SK-N-SH (cell line): Measurements from ENCODE around the gene FMO2. TPM values are rescaled to one million over a fixed set of nuclear protein-coding genes. Genes with fewer than 3 reads are reported as not detected.

Experiments used
- CTCF ChIA-PET: fragments of 300-600, 350-600 bp; formaldehyde crosslinking; extraction: SDS; loops from one replicate; lab custom pipeline; 2021; lab: Yijun Ruan, JAX
- POLR2A ChIA-PET: fragments of 350-600 bp; sonication (Branson Sonifier 250); formaldehyde crosslinking; extraction: SDS; loops from one replicate; lab custom pipeline; 2020; ENCODE audit warnings: antibody characterized with exemption, inconsistent platforms; lab: Yijun Ruan, JAX
- DNase-seq: peaks from one replicate; pipeline ENCODE4 v3.0.0; 2012
- H2AFZ ChIP-seq: fragments of 200-600 bp; sonication (generic); 2 replicates; pipeline ENCODE4 v1.8.1; 2016; ENCODE audit warnings: antibody characterized with exemption, mild to moderate bottlenecking, low read depth
- H3F3A ChIP-seq: fragments of 200-600 bp; sonication (generic); replicated peaks from 2 replicates; pipeline ENCODE3; 2016; ENCODE audit warnings: antibody characterized with exemption, mild to moderate bottlenecking; ENCODE audit not compliant: insufficient read depth
- H3K27ac ChIP-seq, 2 experiments: fragments of 200-500 bp in 1 of 2; fragments of 200-600 bp in 1 of 2; sonication (Bioruptor generic) in 1 of 2; sonication (generic), shearing (Covaris generic) in 1 of 2; 2 replicates each; pipeline versions ENCODE4 v1.5.1 to v1.6.1; 2014 to 2016; ENCODE audit warnings: low read depth in 2 of 2, inconsistent platforms in 1 of 2, low read length in 1 of 2, mild to moderate bottlenecking in 1 of 2, mixed read lengths in 1 of 2
- H3K27me3 ChIP-seq: fragments of 200-600 bp; sonication (generic), shearing (Covaris generic); 2 replicates; pipeline ENCODE4 v1.6.1; 2016; ENCODE audit warnings: mixed run types; ENCODE audit not compliant: insufficient read depth
- H3K36me3 ChIP-seq, 2 experiments: fragments of 200-500 bp in 1 of 2; fragments of 200-600 bp in 1 of 2; sonication (Bioruptor generic) in 1 of 2; sonication (generic) in 1 of 2; replicated peaks in 1 of 2; 2 replicates each; pipeline versions ENCODE3 to v1.5.1; 2014 to 2016; ENCODE audit warnings: low read length in 1 of 2, mild to moderate bottlenecking in 1 of 2; ENCODE audit not compliant: insufficient read depth in 2 of 2, control insufficient read depth in 1 of 2
- H3K4me1 ChIP-seq, 2 experiments: fragments of 200-500 bp in 1 of 2; fragments of 200-600 bp in 1 of 2; sonication (Bioruptor generic) in 1 of 2; sonication (generic), shearing (Covaris generic) in 1 of 2; 2 replicates each; pipeline versions ENCODE4 v1.5.1 to v1.6.1; 2014 to 2016; ENCODE audit warnings: low read depth in 1 of 2, low read length in 1 of 2, mixed run types in 1 of 2; ENCODE audit not compliant: insufficient read depth in 2 of 2, control insufficient read depth in 1 of 2
- H3K4me2 ChIP-seq: fragments of 200-600 bp; sonication (generic), shearing (Covaris generic); 2 replicates; pipeline ENCODE4 v1.6.1; 2017; ENCODE audit warnings: mixed run types
- H3K4me3 ChIP-seq, 2 experiments: fragments of 200-500 bp in 1 of 2; fragments of 200-600 bp in 1 of 2; sonication (Bioruptor generic) in 1 of 2; sonication (generic), shearing (Covaris generic) in 1 of 2; 2 replicates each; pipeline versions ENCODE4 v1.5.1 to v1.8.1; 2014 to 2016; ENCODE audit warnings: low read depth in 2 of 2, inconsistent platforms in 1 of 2, low read length in 1 of 2, mild to moderate bottlenecking in 1 of 2, mixed read lengths in 1 of 2, moderate library complexity in 1 of 2
- H3K79me2 ChIP-seq: fragments of 200-600 bp; sonication (generic); 2 replicates; pipeline ENCODE4 v1.8.1; 2017; ENCODE audit warnings: mild to moderate bottlenecking; ENCODE audit not compliant: insufficient read depth
- H3K9ac ChIP-seq: fragments of 200-600 bp; sonication (generic); 2 replicates; pipeline ENCODE4 v1.6.1; 2017; ENCODE audit warnings: mixed run types
- H3K9me2 ChIP-seq: fragments of 200-600 bp; sonication (generic); 2 replicates; pipeline ENCODE4 v1.6.1; 2017; ENCODE audit warnings: mixed run types
- H3K9me3 ChIP-seq: fragments of 200-600 bp; sonication (generic); 2 replicates; pipeline ENCODE4 v1.6.1; 2017; ENCODE audit warnings: mixed run types, mild to moderate bottlenecking, moderate library complexity
- H4K20me1 ChIP-seq: fragments of 200-600 bp; sonication (generic); 2 replicates; pipeline ENCODE4 v1.6.1; 2017; ENCODE audit warnings: mild to moderate bottlenecking, mixed run types; ENCODE audit not compliant: insufficient read depth
- EZH2phosphoT487 ChIP-seq: fragments of 200-600 bp; sonication (generic); IDR thresholded peaks from 2 replicates; pipeline ENCODE4 v1.6.1; 2017; ENCODE audit warnings: low read depth, mixed run types, mild to moderate bottlenecking, antibody characterized with exemption, moderate library complexity, borderline replicate concordance
- FOSL2 ChIP-seq: IDR thresholded peaks from 2 replicates; pipeline ENCODE4 v1.4.0; 2012; ENCODE audit warnings: low read depth, mild to moderate bottlenecking, moderate library complexity, borderline replicate concordance
- FOXJ3 ChIP-seq: sonication (generic); formaldehyde crosslinking; IDR thresholded peaks from 2 replicates; pipeline ENCODE4 v1.5.1; 2020; ENCODE audit warnings: mild to moderate bottlenecking, missing genetic modification reagents
- GABPA ChIP-seq: IDR thresholded peaks from 2 replicates; pipeline ENCODE4 v1.4.0; 2012; ENCODE audit warnings: low read depth, mild to moderate bottlenecking
- MXI1 ChIP-seq: IDR thresholded peaks from 2 replicates; pipeline ENCODE4 v1.6.1; 2012; ENCODE audit warnings: mild to moderate bottlenecking, low read depth, low read length, improper control_type of control experiment
- NRF1 ChIP-seq: IDR thresholded peaks from 2 replicates; pipeline ENCODE4 v1.6.1; 2012; ENCODE audit warnings: low read depth, mild to moderate bottlenecking, low read length
- RAD21 ChIP-seq: IDR thresholded peaks from 2 replicates; pipeline ENCODE4 v1.6.1; 2012; ENCODE audit warnings: mild to moderate bottlenecking, low read length
- SIN3A ChIP-seq: IDR thresholded peaks from 2 replicates; pipeline ENCODE4 v1.6.1; 2012; ENCODE audit warnings: low read depth, mild to moderate bottlenecking, low read length, moderate library complexity, borderline replicate concordance
- TAF1 ChIP-seq: IDR thresholded peaks from 2 replicates; pipeline ENCODE4 v1.6.1; 2012; ENCODE audit warnings: low read depth, mild to moderate bottlenecking, low read length, moderate library complexity, borderline replicate concordance
- TCF12 ChIP-seq: IDR thresholded peaks from 2 replicates; pipeline ENCODE4 v1.4.0; 2012
- YY1 ChIP-seq: IDR thresholded peaks from 2 replicates; pipeline ENCODE4 v1.4.0; 2012; ENCODE audit warnings: low read depth, mild to moderate bottlenecking
- WGBS: methylation state at CpG from one replicate; pipeline ENCODE4 v1.1.6; 2017; ENCODE audit warnings: low lambda C conversion rate; 5-methylcytosine and 5-hydroxymethylcytosine counted together
- polyA plus RNA-seq, 3 experiments: library from polyadenylated mRNA; depleted of rRNA; stranded (reverse); fragments of >200 nt; gene quantifications; 2 replicates each; pipeline ENCODE4 v1.2.3, GENCODE V29; 2012
- TF ChIP-seq, protein P1 (sequence below): IDR thresholded peaks from 2 replicates; pipeline ENCODE4 v1.4.0; 2012; ENCODE audit warnings: low read depth, borderline replicate concordance
- TF ChIP-seq, protein P2 (sequence below): IDR thresholded peaks from 2 replicates; pipeline ENCODE4 v1.4.0; 2012; ENCODE audit warnings: low read depth, borderline replicate concordance
- TF ChIP-seq, protein P3 (sequence below): fragments of 200-600 bp; sonication (generic); IDR thresholded peaks from 2 replicates; pipeline ENCODE4 v1.6.1; 2017; ENCODE audit warnings: antibody characterized with exemption, mild to moderate bottlenecking, moderate library complexity

Gene FMO2
- polyA plus RNA-seq, 1 of the 3 experiments (the other 2 are of a cell fraction) = not detected

DNA sequence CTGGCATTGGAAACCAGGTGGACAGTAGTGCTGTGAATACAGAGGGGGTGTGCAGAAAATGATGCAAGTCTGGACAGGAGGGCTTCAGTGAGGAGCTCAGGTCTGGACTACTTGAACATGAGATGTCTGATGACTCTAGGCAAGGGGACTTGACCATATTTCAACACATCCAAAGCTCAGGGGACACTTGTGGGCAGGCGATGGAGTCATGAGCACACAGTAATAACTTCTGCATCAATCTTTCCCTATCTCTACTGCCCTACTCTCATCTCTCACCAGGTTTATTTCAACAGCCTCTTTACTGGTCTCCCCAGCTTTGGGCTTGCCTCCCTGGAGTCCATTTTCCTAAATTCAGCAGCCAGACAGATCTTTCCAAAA is 21.9 kb downstream of the FMO2 start (continued):
- no peak for TF ChIP-seq NRF1
- no peak for TF ChIP-seq EZH2phosphoT487
- TF ChIP-seq, all 33 proteins: peak for 0

DNA sequence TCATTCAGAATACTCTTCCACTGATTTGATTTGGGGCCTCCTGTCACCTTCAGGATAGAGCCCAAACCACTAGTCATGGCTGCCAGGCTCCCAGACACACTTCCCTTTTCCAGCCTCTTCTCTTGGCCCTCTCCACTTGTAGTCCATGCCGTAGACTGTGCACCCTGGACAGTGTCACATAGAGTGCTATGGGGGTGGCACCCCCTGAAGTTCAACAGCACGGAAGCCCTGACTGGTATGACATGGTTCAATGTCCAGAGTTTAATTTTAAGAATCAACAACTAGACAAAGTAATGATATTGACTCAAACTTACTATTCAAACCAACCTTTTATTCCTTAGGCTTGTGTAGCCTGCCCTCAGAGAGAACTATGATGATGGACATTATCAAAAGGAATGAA is 22.3 kb downstream of the FMO2 start:
- Histone ChIP-seq H3K27me3 (peaks cover 25% of the 10 kb centered on the region), H2AFZ (no peak overlapping the region), H3K4me2 (no peak overlapping the region), H3K4me3 (no peak overlapping the region), H3K9ac (no peak overlapping the region), H3K9me2 (no peaks in the 10 kb centered on the region), H4K20me1 (no peaks in the 10 kb centered on the region), H3K79me2 (no peaks in the 10 kb centered on the region), H3K4me1 (no peaks in the 10 kb centered on the region), H3F3A (no peaks in the 10 kb centered on the region), H3K27ac (no peak overlapping the region), H3K9me3 (no peaks in the 10 kb centered on the region; the same call in 1 of the 2 replicates), H3K36me3 (no peaks in the 10 kb centered on the region)
- ChIA-PET POLR2A (no interaction called here), CTCF (no interaction called here)
- WGBS = 2% methylated on average over 2 of the region's 2 CpGs
- DNase-seq = no peak
- TF ChIP-seq FOXJ3 (no peak), SIN3A (no peak), TCF12 (no peak), TAF1 (no peak), GABPA (no peak), RAD21 (no peak), YY1 (no peak), FOSL2 (no peak), MXI1 (no peak)
- TF ChIP-seq, protein P1, sequence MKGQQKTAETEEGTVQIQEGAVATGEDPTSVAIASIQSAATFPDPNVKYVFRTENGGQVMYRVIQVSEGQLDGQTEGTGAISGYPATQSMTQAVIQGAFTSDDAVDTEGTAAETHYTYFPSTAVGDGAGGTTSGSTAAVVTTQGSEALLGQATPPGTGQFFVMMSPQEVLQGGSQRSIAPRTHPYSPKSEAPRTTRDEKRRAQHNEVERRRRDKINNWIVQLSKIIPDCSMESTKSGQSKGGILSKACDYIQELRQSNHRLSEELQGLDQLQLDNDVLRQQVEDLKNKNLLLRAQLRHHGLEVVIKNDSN = no peak
- TF ChIP-seq, protein P2, sequence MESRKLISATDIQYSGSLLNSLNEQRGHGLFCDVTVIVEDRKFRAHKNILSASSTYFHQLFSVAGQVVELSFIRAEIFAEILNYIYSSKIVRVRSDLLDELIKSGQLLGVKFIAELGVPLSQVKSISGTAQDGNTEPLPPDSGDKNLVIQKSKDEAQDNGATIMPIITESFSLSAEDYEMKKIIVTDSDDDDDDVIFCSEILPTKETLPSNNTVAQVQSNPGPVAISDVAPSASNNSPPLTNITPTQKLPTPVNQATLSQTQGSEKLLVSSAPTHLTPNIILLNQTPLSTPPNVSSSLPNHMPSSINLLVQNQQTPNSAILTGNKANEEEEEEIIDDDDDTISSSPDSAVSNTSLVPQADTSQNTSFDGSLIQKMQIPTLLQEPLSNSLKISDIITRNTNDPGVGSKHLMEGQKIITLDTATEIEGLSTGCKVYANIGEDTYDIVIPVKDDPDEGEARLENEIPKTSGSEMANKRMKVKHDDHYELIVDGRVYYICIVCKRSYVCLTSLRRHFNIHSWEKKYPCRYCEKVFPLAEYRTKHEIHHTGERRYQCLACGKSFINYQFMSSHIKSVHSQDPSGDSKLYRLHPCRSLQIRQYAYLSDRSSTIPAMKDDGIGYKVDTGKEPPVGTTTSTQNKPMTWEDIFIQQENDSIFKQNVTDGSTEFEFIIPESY = no peak
- TF ChIP-seq, protein P3, sequence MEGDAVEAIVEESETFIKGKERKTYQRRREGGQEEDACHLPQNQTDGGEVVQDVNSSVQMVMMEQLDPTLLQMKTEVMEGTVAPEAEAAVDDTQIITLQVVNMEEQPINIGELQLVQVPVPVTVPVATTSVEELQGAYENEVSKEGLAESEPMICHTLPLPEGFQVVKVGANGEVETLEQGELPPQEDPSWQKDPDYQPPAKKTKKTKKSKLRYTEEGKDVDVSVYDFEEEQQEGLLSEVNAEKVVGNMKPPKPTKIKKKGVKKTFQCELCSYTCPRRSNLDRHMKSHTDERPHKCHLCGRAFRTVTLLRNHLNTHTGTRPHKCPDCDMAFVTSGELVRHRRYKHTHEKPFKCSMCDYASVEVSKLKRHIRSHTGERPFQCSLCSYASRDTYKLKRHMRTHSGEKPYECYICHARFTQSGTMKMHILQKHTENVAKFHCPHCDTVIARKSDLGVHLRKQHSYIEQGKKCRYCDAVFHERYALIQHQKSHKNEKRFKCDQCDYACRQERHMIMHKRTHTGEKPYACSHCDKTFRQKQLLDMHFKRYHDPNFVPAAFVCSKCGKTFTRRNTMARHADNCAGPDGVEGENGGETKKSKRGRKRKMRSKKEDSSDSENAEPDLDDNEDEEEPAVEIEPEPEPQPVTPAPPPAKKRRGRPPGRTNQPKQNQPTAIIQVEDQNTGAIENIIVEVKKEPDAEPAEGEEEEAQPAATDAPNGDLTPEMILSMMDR = no peak
